HEK293 (cell line): ENCODE results near the gene ZNF419.

Experiments used
- CTCF ChIA-PET: fragments of 350-600 bp; formaldehyde crosslinking; extraction: SDS; loops from one replicate; lab custom pipeline; 2021; ENCODE audit warnings: antibody characterized with exemption; lab: Yijun Ruan, JAX
- POLR2A ChIA-PET: fragments of 300-600 bp; formaldehyde crosslinking; extraction: SDS; loops from one replicate; lab custom pipeline; 2020; ENCODE audit warnings: antibody characterized with exemption, inconsistent platforms; lab: Yijun Ruan, JAX
- H3K27ac ChIP-seq: fragments of 200-500 bp; sonication (Bioruptor generic); 2 replicates; pipeline ENCODE4 v1.5.1; 2014; ENCODE audit warnings: low read depth, low read length, control low read depth, inconsistent platforms; ENCODE audit errors: extremely low read depth
- H3K36me3 ChIP-seq, 2 experiments: fragments of 200-500 bp in 1 of 2; sonication (Bioruptor generic) in 1 of 2; 1 replicate in 1 of 2; 2 replicates in 1 of 2; pipeline ENCODE4 v1.5.1; 2014 to 2017; ENCODE audit warnings: inconsistent platforms in 2 of 2, low read length in 2 of 2; ENCODE audit not compliant: control insufficient read depth in 2 of 2, insufficient read depth in 1 of 2
- H3K4me1 ChIP-seq: fragments of 200-500 bp; sonication (Bioruptor generic); 2 replicates; pipeline ENCODE4 v1.5.1; 2014; ENCODE audit warnings: mild to moderate bottlenecking, low read length, inconsistent platforms; ENCODE audit not compliant: control insufficient read depth, insufficient read depth
- H3K4me3 ChIP-seq: 2 replicates; pipeline ENCODE4 v1.5.1; 2011; ENCODE audit warnings: low read depth, mild to moderate bottlenecking, control low read depth, low read length, moderate library complexity
- H3K9me3 ChIP-seq: fragments of 200-500 bp; sonication (Bioruptor generic); 2 replicates; pipeline ENCODE4 v1.5.1; 2014; ENCODE audit warnings: low read depth, low read length, inconsistent platforms; ENCODE audit not compliant: control insufficient read depth, insufficient read depth
- KLF7 ChIP-seq: fragments of 450-650 bp; formaldehyde crosslinking; IDR thresholded peaks from 2 replicates; pipeline ENCODE4 v1.5.1; 2016; ENCODE audit warnings: missing biosample characterization, missing genetic modification characterization, borderline replicate concordance
- PRDM4 ChIP-seq: fragments of 450-650 bp; formaldehyde crosslinking; IDR thresholded peaks from 2 replicates; pipeline ENCODE4 v1.5.1; 2017; ENCODE audit warnings: missing biosample characterization, missing genetic modification characterization
- YY2 ChIP-seq: fragments of 450-650 bp; formaldehyde crosslinking; IDR thresholded peaks from 2 replicates; pipeline ENCODE4 v1.5.1; 2016; ENCODE audit warnings: missing biosample characterization, missing genetic modification characterization
- ZBTB17 ChIP-seq: fragments of 450-650 bp; formaldehyde crosslinking; IDR thresholded peaks from 2 replicates; pipeline ENCODE4 v1.5.1; 2016; ENCODE audit warnings: missing biosample characterization, missing genetic modification characterization
- ZNF10 ChIP-seq: fragments of 450-650 bp; formaldehyde crosslinking; IDR thresholded peaks from 2 replicates; pipeline ENCODE4 v1.5.1; 2017; ENCODE audit warnings: missing biosample characterization, missing genetic modification characterization
- ZNF155 ChIP-seq: fragments of 450-650 bp; formaldehyde crosslinking; IDR thresholded peaks from 2 replicates; pipeline ENCODE4 v1.5.1; 2016; ENCODE audit warnings: missing biosample characterization, missing genetic modification characterization
- ZNF274 ChIP-seq, 2 experiments: fragments of 200-500 bp in 1 of 2; fragments of 450-650 bp in 1 of 2; sonication (Bioruptor generic) in 1 of 2; formaldehyde crosslinking in 1 of 2; IDR thresholded peaks; 2 replicates each; pipeline versions ENCODE4 v1.5.1 to v1.6.1; 2014 to 2016; ENCODE audit warnings: borderline replicate concordance in 1 of 2, inconsistent platforms in 1 of 2, low read length in 1 of 2, missing biosample characterization in 1 of 2, missing genetic modification characterization in 1 of 2
- ZNF366 ChIP-seq: fragments of 450-650 bp; formaldehyde crosslinking; conservative IDR thresholded peaks from 2 replicates; pipeline ENCODE4 v1.5.1; 2016; ENCODE audit warnings: missing biosample characterization, missing genetic modification characterization
- ZNF433 ChIP-seq: fragments of 450-650 bp; formaldehyde crosslinking; IDR thresholded peaks from 2 replicates; pipeline ENCODE4 v1.5.1; 2016; ENCODE audit warnings: missing biosample characterization, missing genetic modification characterization, low read depth
- ZNF549 ChIP-seq: fragments of 450-650 bp; IDR thresholded peaks from 2 replicates; pipeline ENCODE4 v1.5.1; 2018; ENCODE audit warnings: missing biosample characterization, missing genetic modification characterization, mild to moderate bottlenecking, inconsistent platforms, moderate library complexity
- ZNF555 ChIP-seq: fragments of 450-650 bp; formaldehyde crosslinking; conservative IDR thresholded peaks from 2 replicates; pipeline ENCODE4 v1.5.1; 2017; ENCODE audit warnings: missing biosample characterization, mild to moderate bottlenecking, missing genetic modification characterization, inconsistent platforms
- ZNF639 ChIP-seq: fragments of 450-650 bp; formaldehyde crosslinking; IDR thresholded peaks from 2 replicates; pipeline ENCODE4 v1.5.1; 2016; ENCODE audit warnings: missing biosample characterization, missing genetic modification characterization
- ZNF747 ChIP-seq: fragments of 450-650 bp; formaldehyde crosslinking; IDR thresholded peaks from 2 replicates; pipeline ENCODE4 v1.5.1; 2016; ENCODE audit warnings: missing biosample characterization, missing genetic modification characterization
- ZNF785 ChIP-seq: fragments of 450-650 bp; formaldehyde crosslinking; IDR thresholded peaks from 2 replicates; pipeline ENCODE4 v1.5.1; 2016; ENCODE audit warnings: missing biosample characterization, missing genetic modification characterization
- TF ChIP-seq, protein P1 (sequence below): fragments of 450-650 bp; formaldehyde crosslinking; IDR thresholded peaks from 2 replicates; pipeline ENCODE4 v1.5.1; 2016; ENCODE audit warnings: missing biosample characterization, missing genetic modification characterization
- TF ChIP-seq, protein P2 (sequence below): fragments of 450-650 bp; formaldehyde crosslinking; IDR thresholded peaks from 2 replicates; pipeline ENCODE4 v1.5.1; 2016; ENCODE audit warnings: missing biosample characterization, missing genetic modification characterization

Gene ZNF419

DNA sequence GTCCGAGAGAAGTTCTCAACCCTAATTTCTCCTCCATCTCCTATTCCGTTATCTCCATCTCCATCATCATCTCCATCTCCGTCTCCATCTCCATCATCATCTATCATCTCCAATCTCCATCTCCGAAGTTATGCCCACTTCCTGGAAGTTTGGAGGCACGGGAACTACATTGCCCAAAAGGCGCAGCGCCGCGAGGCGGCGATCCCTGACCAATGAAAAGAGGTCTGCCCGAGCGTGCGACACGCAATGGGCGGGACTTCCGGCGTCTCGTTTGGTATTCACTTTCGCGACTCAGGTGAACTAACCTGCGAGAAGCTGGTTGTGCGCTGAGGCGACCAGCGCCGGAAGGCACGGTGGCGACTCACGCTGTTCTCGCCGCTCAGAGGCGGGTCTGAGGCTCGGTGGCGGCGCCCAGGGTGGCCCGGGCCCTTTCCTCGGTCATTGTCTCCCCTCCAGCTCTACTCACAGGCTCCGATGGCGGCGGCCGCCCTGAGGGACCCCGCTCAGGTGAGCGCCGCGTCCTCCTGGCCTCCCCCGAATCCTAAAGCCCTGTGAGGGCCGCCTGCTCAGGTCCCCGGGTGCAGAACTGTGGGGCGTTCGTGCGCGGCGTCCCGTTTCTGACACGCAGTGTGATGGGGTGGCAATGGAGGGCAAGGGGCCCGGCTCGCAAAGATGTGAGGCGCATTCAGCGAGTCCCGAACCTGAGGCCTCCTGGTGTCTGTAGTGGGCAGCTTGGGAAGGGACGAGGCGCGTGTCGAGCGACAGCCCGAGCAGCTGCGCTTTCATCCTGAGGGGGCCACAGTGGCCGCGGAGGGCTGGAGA, at the start of gene ZNF419 (continued):
- 0 out of 2 replicates have a peak, but pooled peaks have one; percentile 64 for TF ChIP-seq YY2 (tag by site-specific recombination)
- TF ChIP-seq, protein P1, sequence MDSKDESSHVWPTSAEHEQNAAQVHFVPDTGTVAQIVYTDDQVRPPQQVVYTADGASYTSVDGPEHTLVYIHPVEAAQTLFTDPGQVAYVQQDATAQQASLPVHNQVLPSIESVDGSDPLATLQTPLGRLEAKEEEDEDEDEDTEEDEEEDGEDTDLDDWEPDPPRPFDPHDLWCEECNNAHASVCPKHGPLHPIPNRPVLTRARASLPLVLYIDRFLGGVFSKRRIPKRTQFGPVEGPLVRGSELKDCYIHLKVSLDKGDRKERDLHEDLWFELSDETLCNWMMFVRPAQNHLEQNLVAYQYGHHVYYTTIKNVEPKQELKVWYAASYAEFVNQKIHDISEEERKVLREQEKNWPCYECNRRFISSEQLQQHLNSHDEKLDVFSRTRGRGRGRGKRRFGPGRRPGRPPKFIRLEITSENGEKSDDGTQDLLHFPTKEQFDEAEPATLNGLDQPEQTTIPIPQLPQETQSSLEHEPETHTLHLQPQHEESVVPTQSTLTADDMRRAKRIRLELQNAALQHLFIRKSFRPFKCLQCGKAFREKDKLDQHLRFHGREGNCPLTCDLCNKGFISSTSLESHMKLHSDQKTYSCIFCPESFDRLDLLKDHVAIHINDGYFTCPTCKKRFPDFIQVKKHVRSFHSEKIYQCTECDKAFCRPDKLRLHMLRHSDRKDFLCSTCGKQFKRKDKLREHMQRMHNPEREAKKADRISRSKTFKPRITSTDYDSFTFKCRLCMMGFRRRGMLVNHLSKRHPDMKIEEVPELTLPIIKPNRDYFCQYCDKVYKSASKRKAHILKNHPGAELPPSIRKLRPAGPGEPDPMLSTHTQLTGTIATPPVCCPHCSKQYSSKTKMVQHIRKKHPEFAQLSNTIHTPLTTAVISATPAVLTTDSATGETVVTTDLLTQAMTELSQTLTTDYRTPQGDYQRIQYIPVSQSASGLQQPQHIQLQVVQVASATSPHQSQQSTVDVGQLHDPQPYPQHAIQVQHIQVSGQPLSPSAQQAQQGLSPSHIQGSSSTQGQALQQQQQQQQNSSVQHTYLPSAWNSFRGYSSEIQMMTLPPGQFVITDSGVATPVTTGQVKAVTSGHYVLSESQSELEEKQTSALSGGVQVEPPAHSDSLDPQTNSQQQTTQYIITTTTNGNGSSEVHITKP (tag by site-specific recombination), result 0 out of 2 replicates have a peak, but pooled peaks have one; percentile 3
- TF ChIP-seq ZBTB17 (tag by site-specific recombination), result peak; percentile 96
- 0 out of 2 replicates have a peak, but pooled peaks have one; percentile 31 for TF ChIP-seq ZNF366

DNA sequence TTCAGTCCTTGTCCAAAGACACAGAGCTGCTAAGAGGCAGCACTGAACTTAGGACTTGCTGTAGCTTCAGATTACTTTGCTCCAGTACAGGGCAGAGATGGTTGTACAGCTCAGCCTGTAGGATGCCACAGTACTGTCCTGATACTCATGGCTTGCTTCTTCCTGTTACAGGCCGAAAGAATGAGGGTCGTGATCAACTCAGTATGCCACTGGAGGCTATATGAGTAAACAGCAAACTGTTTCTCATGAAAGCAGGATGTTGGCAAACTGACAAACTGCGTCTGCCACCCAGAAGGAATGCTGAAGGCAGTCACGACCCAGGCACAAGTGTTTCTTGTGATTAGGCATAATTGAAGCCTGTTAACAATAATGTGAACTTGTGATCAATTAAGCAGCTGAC, 49.6 kb upstream of the ZNF419 start:
- Histone ChIP-seq H3K4me1 (peaks cover 7% of the 10 kb centered on the region), H3K9me3 (no peaks in the 10 kb centered on the region), H3K4me3 (no peak overlapping the region), H3K27ac (no peak overlapping the region), H3K36me3 (peaks cover 14 to 41% of the 10 kb centered on the region in 2 experiments)
- no peak for TF ChIP-seq ZNF549
- ChIA-PET CTCF (interaction anchor here (0.5 to 0.9 kb wide), 2 partner anchors 28 to 779 kb away, joined by 3 read pairs; no protein-coding TSS in a partner anchor), POLR2A (interaction anchor here (0.5 kb wide), 1 partner anchor 762 kb away, joined by 9 read pairs; no protein-coding TSS in a partner anchor)

- POLR2A ChIA-PET, result interaction anchor here (0.6 kb wide), 1 partner anchor 85 kb away, joined by 3 read pairs; no protein-coding TSS in a partner anchor
- peaks cover 2% of the 10 kb centered on the region for H3K9me3 ChIP-seq
- peaks cover 7% of the 10 kb centered on the region for H3K4me1 ChIP-seq
- CTCF ChIA-PET, result interaction anchor here (0.7 kb wide), 2 partner anchors 32 to 35 kb away, joined by 4 read pairs; no protein-coding TSS in a partner anchor
- peaks cover 22 to 51% of the 10 kb centered on the region in 2 experiments for H3K36me3 ChIP-seq
- TF ChIP-seq ZNF433 (tag by site-specific recombination) (no peak), PRDM4 (tag by site-specific recombination) (no peak)
- H3K4me3 ChIP-seq, result no peak overlapping the region
- H3K27ac ChIP-seq, result no peak overlapping the region
Observed at GRCh38 chr19:57438925-57439324, 48.6 kb upstream of the ZNF419 start.

DNA sequence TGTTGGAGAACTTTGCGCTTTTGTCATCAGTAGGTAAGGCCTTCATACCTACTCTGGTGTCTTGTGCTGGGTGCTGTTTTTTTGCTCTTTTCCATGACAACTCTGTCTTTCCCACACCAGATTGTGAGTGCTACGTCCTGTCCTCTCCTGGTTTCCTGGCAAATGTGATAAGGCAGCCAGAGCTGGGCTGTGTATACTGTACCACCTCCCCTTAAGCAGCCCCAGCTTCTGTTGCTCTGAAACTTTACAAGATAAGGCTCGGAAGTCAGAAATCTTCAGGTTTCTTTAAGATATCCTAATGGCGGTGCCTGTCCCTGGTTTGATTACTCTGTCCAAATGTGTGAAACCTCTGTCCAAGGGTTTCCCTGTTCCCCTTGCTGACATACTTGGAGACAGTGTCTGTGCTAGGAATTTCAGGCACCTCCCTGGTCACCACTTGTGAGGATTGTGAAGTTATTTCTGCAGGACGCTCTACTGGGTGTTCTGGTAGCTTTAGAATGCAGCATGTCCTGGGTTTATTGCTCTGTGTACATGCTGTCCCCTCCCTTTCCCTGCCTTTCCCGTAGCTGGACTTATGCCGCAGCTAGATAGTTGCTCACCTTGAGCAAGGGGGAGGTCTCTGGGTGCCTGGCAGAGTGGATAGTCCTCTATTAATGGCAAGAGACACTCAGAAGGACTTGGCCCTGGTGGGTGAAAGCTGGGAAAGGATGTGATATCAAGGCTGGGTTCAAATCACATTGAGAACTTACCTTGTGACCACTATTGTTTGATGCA, 45.4 kb upstream of the ZNF419 start:
- H3K4me1 ChIP-seq, result no peaks in the 10 kb centered on the region
- POLR2A ChIA-PET, result no interaction called here
- CTCF ChIA-PET, result no interaction called here
- peaks cover 2% of the 10 kb centered on the region for H3K9me3 ChIP-seq
- no peak overlapping the region for H3K27ac ChIP-seq
- H3K4me3 ChIP-seq, result no peak overlapping the region
- H3K36me3 ChIP-seq, result peaks cover 30 to 68% of the 10 kb centered on the region in 2 experiments
- TF ChIP-seq ZNF555 (no peak), ZNF785 (tag by site-specific recombination) (no peak), ZNF747 (tag by site-specific recombination) (no peak), KLF7 (tag by site-specific recombination) (no peak), ZNF10 (tag by site-specific recombination) (no peak), ZNF155 (tag by site-specific recombination) (no peak), ZNF639 (tag by site-specific recombination) (no peak), ZNF274 (IDR thresholded peaks at IDR 0.05; ENCODE audit: low read length) (no peak), ZNF274 (tag by site-specific recombination; IDR thresholded peaks at IDR 0.05; ENCODE audit: borderline replicate concordance) (no peak)
- TF ChIP-seq, protein P2, sequence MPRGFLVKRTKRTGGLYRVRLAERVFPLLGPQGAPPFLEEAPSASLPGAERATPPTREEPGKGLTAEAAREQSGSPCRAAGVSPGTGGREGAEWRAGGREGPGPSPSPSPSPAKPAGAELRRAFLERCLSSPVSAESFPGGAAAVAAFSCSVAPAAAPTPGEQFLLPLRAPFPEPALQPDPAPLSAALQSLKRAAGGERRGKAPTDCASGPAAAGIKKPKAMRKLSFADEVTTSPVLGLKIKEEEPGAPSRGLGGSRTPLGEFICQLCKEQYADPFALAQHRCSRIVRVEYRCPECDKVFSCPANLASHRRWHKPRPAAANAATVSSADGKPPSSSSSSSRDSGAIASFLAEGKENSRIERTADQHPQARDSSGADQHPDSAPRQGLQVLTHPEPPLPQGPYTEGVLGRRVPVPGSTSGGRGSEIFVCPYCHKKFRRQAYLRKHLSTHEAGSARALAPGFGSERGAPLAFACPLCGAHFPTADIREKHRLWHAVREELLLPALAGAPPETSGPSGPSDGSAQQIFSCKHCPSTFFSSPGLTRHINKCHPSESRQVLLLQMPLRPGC (tag by site-specific recombination), result no peak
